ENCODE results near the gene CPXM1. TPM values are rescaled to one million over a fixed set of nuclear protein-coding genes. Genes with fewer than 3 reads are reported as not detected.
"Not testable (repeated sequence)": the region's sequence is repeated elsewhere in the genome, so short reads cannot be mapped to it uniquely, and the experiment has no call there.

Gene CPXM1
- polyA plus RNA-seq, 2 donors: 0.28 to 2.5 TPM

GRCh38 chr20:2816030-2816582 is 15.7 kb upstream of the CPXM1 start, which contains the start of gene TMEM239:
TMEM239 (plus strand) TSS chr20:2816364; CDS start chr20:2816555, 191 bp downstream.
- Histone ChIP-seq H3K27me3 (ENCODE audit: control insufficient read depth in 1 of 2, insufficient read depth in 2 of 2, low read length in 2 of 2) (peaks cover 0 to 2% of the 10 kb centered on the region in 2 donors), H3K4me1 (ENCODE audit: control insufficient read depth in 2 of 2, insufficient read depth in 2 of 2, low read length in 1 of 2) (no peaks in the 10 kb centered on the region), H3K4me3 (ENCODE audit: low read depth in 1 of 2, low read length in 2 of 2) (no peak within 1 kb of the TSS), H3K27ac (ENCODE audit: low read depth in 2 of 2, low read length in 1 of 2) (no peak within 1 kb of the TSS), H3K36me3 (ENCODE audit: control insufficient read depth in 2 of 2, insufficient read depth in 2 of 2, low read length in 1 of 2) (no peaks in the 10 kb centered on the region), H3K9me3 (ENCODE audit: control insufficient read depth in 2 of 2, insufficient read depth in 1 of 2, low read depth in 1 of 2, low read length in 1 of 2) (no peaks in the 10 kb centered on the region)
- WGBS, 2 donors: 73 to 76% methylated on average over 10 of the region's 10 CpGs

- Histone ChIP-seq H3K4me3 (ENCODE audit: low read depth in 1 of 2, low read length in 2 of 2) (no peak overlapping the region), H3K4me1 (ENCODE audit: control insufficient read depth in 2 of 2, insufficient read depth in 2 of 2, low read length in 1 of 2) (no peaks in the 10 kb centered on the region), H3K27ac (ENCODE audit: low read depth in 2 of 2, low read length in 1 of 2) (no peak overlapping the region), H3K36me3 (ENCODE audit: control insufficient read depth in 2 of 2, insufficient read depth in 2 of 2, low read length in 1 of 2) (no peaks in the 10 kb centered on the region), H3K9me3 (ENCODE audit: control insufficient read depth in 2 of 2, insufficient read depth in 1 of 2, low read depth in 1 of 2, low read length in 1 of 2) (no peaks in the 10 kb centered on the region), H3K27me3 (ENCODE audit: control insufficient read depth in 1 of 2, insufficient read depth in 2 of 2, low read length in 2 of 2) (no peaks in the 10 kb centered on the region)
- 86 to 87% methylated on average over 8 of the region's 8 CpGs for WGBS, 2 donors
These were observed 14.9 kb upstream of the CPXM1 start for GRCh38 chr20:2815242-2815900.

GRCh38 chr20:2814587-2815051 is 14.2 kb upstream of the CPXM1 start, which contains the start of gene C20orf141:
C20orf141 (plus strand) TSS chr20:2814987; CDS start chr20:2815185, 198 bp downstream.
- Histone ChIP-seq H3K36me3 (ENCODE audit: control insufficient read depth in 2 of 2, insufficient read depth in 2 of 2, low read length in 1 of 2) (no peaks in the 10 kb centered on the region), H3K9me3 (ENCODE audit: control insufficient read depth in 2 of 2, insufficient read depth in 1 of 2, low read depth in 1 of 2, low read length in 1 of 2) (peaks cover 0 to 1% of the 10 kb centered on the region in 2 donors), H3K27ac (ENCODE audit: low read depth in 2 of 2, low read length in 1 of 2) (no peak within 1 kb of the TSS), H3K4me1 (ENCODE audit: control insufficient read depth in 2 of 2, insufficient read depth in 2 of 2, low read length in 1 of 2) (no peaks in the 10 kb centered on the region), H3K27me3 (ENCODE audit: control insufficient read depth in 1 of 2, insufficient read depth in 2 of 2, low read length in 2 of 2) (no peaks in the 10 kb centered on the region), H3K4me3 (ENCODE audit: low read depth in 1 of 2, low read length in 2 of 2) (no peak within 1 kb of the TSS)
- 29 to 38% methylated on average over 5 of the region's 5 CpGs for WGBS, 2 donors

- H3K27me3 ChIP-seq (ENCODE audit: control insufficient read depth in 1 of 2, insufficient read depth in 2 of 2, low read length in 2 of 2): no peaks in the 10 kb centered on the region
- WGBS, 2 donors: 96 to 100% methylated on average over 1 of the region's 1 CpG
- H3K4me3 ChIP-seq (ENCODE audit: low read depth in 1 of 2, low read length in 2 of 2): no peak overlapping the region
- H3K36me3 ChIP-seq (ENCODE audit: control insufficient read depth in 2 of 2, insufficient read depth in 2 of 2, low read length in 1 of 2): no peaks in the 10 kb centered on the region
- no peaks in the 10 kb centered on the region for H3K4me1 ChIP-seq (ENCODE audit: control insufficient read depth in 2 of 2, insufficient read depth in 2 of 2, low read length in 1 of 2)
- H3K27ac ChIP-seq (ENCODE audit: low read depth in 2 of 2, low read length in 1 of 2): no peak overlapping the region
- H3K9me3 ChIP-seq (ENCODE audit: control insufficient read depth in 2 of 2, insufficient read depth in 1 of 2, low read depth in 1 of 2, low read length in 1 of 2): peaks cover 0 to 2% of the 10 kb centered on the region in 2 donors
These were observed 13.6 kb upstream of the CPXM1 start for GRCh38 chr20:2814076-2814475.

- Histone ChIP-seq H3K9me3 (ENCODE audit: control insufficient read depth in 2 of 2, insufficient read depth in 1 of 2, low read depth in 1 of 2, low read length in 1 of 2) (peaks cover 0 to 2% of the 10 kb centered on the region in 2 donors), H3K4me1 (ENCODE audit: control insufficient read depth in 2 of 2, insufficient read depth in 2 of 2, low read length in 1 of 2) (no peaks in the 10 kb centered on the region), H3K36me3 (ENCODE audit: control insufficient read depth in 2 of 2, insufficient read depth in 2 of 2, low read length in 1 of 2) (no peaks in the 10 kb centered on the region), H3K27ac (ENCODE audit: low read depth in 2 of 2, low read length in 1 of 2) (no peak overlapping the region), H3K4me3 (ENCODE audit: low read depth in 1 of 2, low read length in 2 of 2) (no peak overlapping the region), H3K27me3 (ENCODE audit: control insufficient read depth in 1 of 2, insufficient read depth in 2 of 2, low read length in 2 of 2) (no peaks in the 10 kb centered on the region)
- 74 to 77% methylated on average over 3 of the region's 3 CpGs for WGBS, 2 donors
These were observed 11.8 kb upstream of the CPXM1 start for GRCh38 chr20:2812189-2812588.

- Histone ChIP-seq H3K27me3 (ENCODE audit: control insufficient read depth in 1 of 2, insufficient read depth in 2 of 2, low read length in 2 of 2) (peaks cover 0 to 12% of the 10 kb centered on the region in 2 donors), H3K27ac (ENCODE audit: low read depth in 2 of 2, low read length in 1 of 2) (no peak overlapping the region), H3K36me3 (ENCODE audit: control insufficient read depth in 2 of 2, insufficient read depth in 2 of 2, low read length in 1 of 2) (no peaks in the 10 kb centered on the region), H3K9me3 (ENCODE audit: control insufficient read depth in 2 of 2, insufficient read depth in 1 of 2, low read depth in 1 of 2, low read length in 1 of 2) (peaks cover 0 to 2% of the 10 kb centered on the region in 2 donors), H3K4me1 (ENCODE audit: control insufficient read depth in 2 of 2, insufficient read depth in 2 of 2, low read length in 1 of 2) (no peaks in the 10 kb centered on the region), H3K4me3 (ENCODE audit: low read depth in 1 of 2, low read length in 2 of 2) (no peak overlapping the region)
- 87 to 93% methylated on average over 10 of the region's 10 CpGs for WGBS, 2 donors
These were observed 9.3 kb upstream of the CPXM1 start for GRCh38 chr20:2809690-2810089.

- WGBS, 2 donors: 75 to 79% methylated on average over 9 of the region's 9 CpGs
- H3K36me3 ChIP-seq (ENCODE audit: control insufficient read depth in 2 of 2, insufficient read depth in 2 of 2, low read length in 1 of 2): not testable (repeated sequence)
- peaks cover 0 to 15% of the 10 kb centered on the region in 2 donors for H3K27me3 ChIP-seq (ENCODE audit: control insufficient read depth in 1 of 2, insufficient read depth in 2 of 2, low read length in 2 of 2)
These were observed 7.5 kb upstream of the CPXM1 start for GRCh38 chr20:2807929-2808328.

GRCh38 chr20:2807019-2807418 is 6.6 kb upstream of the CPXM1 start:
- Histone ChIP-seq H3K4me3 (ENCODE audit: low read depth in 1 of 2, low read length in 2 of 2) (no peak overlapping the region), H3K27ac (ENCODE audit: low read depth in 2 of 2, low read length in 1 of 2) (no peak overlapping the region), H3K27me3 (ENCODE audit: control insufficient read depth in 1 of 2, insufficient read depth in 2 of 2, low read length in 2 of 2) (peaks cover 0 to 15% of the 10 kb centered on the region in 2 donors), H3K4me1 (ENCODE audit: control insufficient read depth in 2 of 2, insufficient read depth in 2 of 2, low read length in 1 of 2) (no peaks in the 10 kb centered on the region), H3K36me3 (ENCODE audit: control insufficient read depth in 2 of 2, insufficient read depth in 2 of 2, low read length in 1 of 2) (no peaks in the 10 kb centered on the region), H3K9me3 (ENCODE audit: control insufficient read depth in 2 of 2, insufficient read depth in 1 of 2, low read depth in 1 of 2, low read length in 1 of 2) (peaks cover 0 to 2% of the 10 kb centered on the region in 2 donors)
- WGBS, 2 donors: 81 to 95% methylated on average over 4 of the region's 4 CpGs

More at GRCh38 chr20:2807929-2808328, 7.5 kb upstream of the CPXM1 start:
- H3K9me3 ChIP-seq (ENCODE audit: control insufficient read depth in 2 of 2, insufficient read depth in 1 of 2, low read depth in 1 of 2, low read length in 1 of 2); H3K27ac ChIP-seq (ENCODE audit: low read depth in 2 of 2, low read length in 1 of 2); H3K4me3 ChIP-seq (ENCODE audit: low read depth in 1 of 2, low read length in 2 of 2); H3K4me1 ChIP-seq (ENCODE audit: control insufficient read depth in 2 of 2, insufficient read depth in 2 of 2, low read length in 1 of 2): not testable (repeated sequence)

GRCh38 chr20:2806351-2806701 is 5.9 kb upstream of the CPXM1 start:
- Histone ChIP-seq H3K4me1 (ENCODE audit: control insufficient read depth in 2 of 2, insufficient read depth in 2 of 2, low read length in 1 of 2) (no peaks in the 10 kb centered on the region), H3K27ac (ENCODE audit: low read depth in 2 of 2, low read length in 1 of 2) (no peak overlapping the region), H3K27me3 (ENCODE audit: control insufficient read depth in 1 of 2, insufficient read depth in 2 of 2, low read length in 2 of 2) (peaks cover 0 to 15% of the 10 kb centered on the region in 2 donors), H3K9me3 (ENCODE audit: control insufficient read depth in 2 of 2, insufficient read depth in 1 of 2, low read depth in 1 of 2, low read length in 1 of 2) (peaks cover 0 to 2% of the 10 kb centered on the region in 2 donors), H3K36me3 (ENCODE audit: control insufficient read depth in 2 of 2, insufficient read depth in 2 of 2, low read length in 1 of 2) (no peaks in the 10 kb centered on the region), H3K4me3 (ENCODE audit: low read depth in 1 of 2, low read length in 2 of 2) (no peak overlapping the region)
- 42 to 50% methylated on average over 4 of the region's 4 CpGs for WGBS, 2 donors

All from esophagus (tissue), 2 donors.